H1 (cell line): ENCODE measurements around the gene CDH22. TPM values are rescaled to one million over a fixed set of nuclear protein-coding genes. Genes with fewer than 3 reads are reported as not detected.

ENCODE experiments used
- FOSL1 ChIP-seq: IDR thresholded peaks from 2 replicates; pipeline ENCODE4 v1.6.1; 2011; ENCODE audit warnings: mild to moderate bottlenecking, low read depth, low read length, moderate library complexity; ENCODE audit not compliant: insufficient read depth
- POU5F1 ChIP-seq: IDR thresholded peaks from 2 replicates; pipeline ENCODE4 v1.6.1; 2011; ENCODE audit warnings: low read depth, mild to moderate bottlenecking, low read length, moderate library complexity
- polyA plus RNA-seq, 7 experiments: library from polyadenylated mRNA; depleted of rRNA in 3 of 7; stranded (reverse) in 5 of 7; unstranded in 2 of 7; fragments of >200 nt in 5 of 7; fragments of 200-250 nt in 2 of 7; gene quantifications; 1 replicate in 5 of 7; 2 replicates in 1 of 7; 4 replicates in 1 of 7; pipeline versions ENCODE4 v1.2.1 to v1.2.3, GENCODE V29; 2011 to 2013; ENCODE audit warnings: missing spikeins in 2 of 7, mixed read lengths in 2 of 7
- total RNA-seq: library from RNA; stranded (reverse); fragmentation: NEBNext Ultra II Directional; extraction: Animal tissue kit (Norgen Biotek cat#: 25700); gene quantifications from 2 replicates; pipeline ENCODE4 v1.2.1, GENCODE V29; 2021

Gene CDH22
- total and polyA plus RNA-seq, 2 of the 8 experiments (the other 6 are each of a cell fraction or from before 2014, with no cell fraction given) = 0.35 to 0.39 TPM

- no peak for TF ChIP-seq POU5F1
- TF ChIP-seq FOSL1 = no peak
- TF ChIP-seq, all 59 proteins: peak for 0
These were observed 146.4 kb downstream of the CDH22 start (continued) for GRCh38 chr20:46161921-46162320.
